ENCODE measurements around the gene FRAS1. TPM values are rescaled to one million over a fixed set of nuclear protein-coding genes. Genes with fewer than 3 reads are reported as not detected.

FRAS1 gene
- total and polyA plus RNA-seq, 12 donors, result 0.20 to 2.3 (median 0.84) TPM

DNA sequence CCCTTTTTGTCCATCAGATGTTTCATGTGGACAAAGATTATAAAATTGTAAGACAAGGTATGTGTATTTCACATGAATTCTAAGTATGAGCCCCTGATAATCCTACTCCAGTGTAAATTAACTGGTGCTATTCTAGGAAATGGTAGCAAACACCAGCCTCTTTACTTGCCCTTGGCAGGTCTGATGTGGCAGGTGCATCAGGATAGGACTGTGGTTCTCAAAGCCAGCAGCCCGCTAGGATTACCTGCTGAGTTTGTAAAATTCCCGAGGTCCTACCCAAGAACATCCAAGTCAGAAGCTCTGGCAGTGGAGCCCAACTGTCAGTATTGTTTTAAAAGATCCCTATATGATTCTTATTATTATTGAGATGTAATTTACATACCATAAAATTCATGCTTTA lies 320.4 kb downstream of the FRAS1 start:
- no peaks in the 10 kb centered on the region for H3K9me3 ChIP-seq (replicated peaks in 1 of 3)
- DNase-seq, result no peak
- 85 to 88% (median 87%) methylated on average over 2 of the region's 2 CpGs for WGBS, 4 donors
- no peaks in the 10 kb centered on the region for H3K27me3 ChIP-seq
- H3K27ac ChIP-seq, result no peak overlapping the region
- TF ChIP-seq POLR2A (IDR thresholded peaks at IDR 0.05), result no peak
- TF ChIP-seq, protein P1, sequence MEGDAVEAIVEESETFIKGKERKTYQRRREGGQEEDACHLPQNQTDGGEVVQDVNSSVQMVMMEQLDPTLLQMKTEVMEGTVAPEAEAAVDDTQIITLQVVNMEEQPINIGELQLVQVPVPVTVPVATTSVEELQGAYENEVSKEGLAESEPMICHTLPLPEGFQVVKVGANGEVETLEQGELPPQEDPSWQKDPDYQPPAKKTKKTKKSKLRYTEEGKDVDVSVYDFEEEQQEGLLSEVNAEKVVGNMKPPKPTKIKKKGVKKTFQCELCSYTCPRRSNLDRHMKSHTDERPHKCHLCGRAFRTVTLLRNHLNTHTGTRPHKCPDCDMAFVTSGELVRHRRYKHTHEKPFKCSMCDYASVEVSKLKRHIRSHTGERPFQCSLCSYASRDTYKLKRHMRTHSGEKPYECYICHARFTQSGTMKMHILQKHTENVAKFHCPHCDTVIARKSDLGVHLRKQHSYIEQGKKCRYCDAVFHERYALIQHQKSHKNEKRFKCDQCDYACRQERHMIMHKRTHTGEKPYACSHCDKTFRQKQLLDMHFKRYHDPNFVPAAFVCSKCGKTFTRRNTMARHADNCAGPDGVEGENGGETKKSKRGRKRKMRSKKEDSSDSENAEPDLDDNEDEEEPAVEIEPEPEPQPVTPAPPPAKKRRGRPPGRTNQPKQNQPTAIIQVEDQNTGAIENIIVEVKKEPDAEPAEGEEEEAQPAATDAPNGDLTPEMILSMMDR (IDR thresholded peaks at IDR 0.05), result no peak
- H3K4me3 ChIP-seq, result no peak overlapping the region
- intact Hi-C loops (cut with DNase I), result no loop called here
- H3K36me3 ChIP-seq (replicated peaks in 1 of 2), result no peaks in the 10 kb centered on the region
- H3K4me1 ChIP-seq (replicated peaks in 1 of 2), result no peaks in the 10 kb centered on the region

DNA sequence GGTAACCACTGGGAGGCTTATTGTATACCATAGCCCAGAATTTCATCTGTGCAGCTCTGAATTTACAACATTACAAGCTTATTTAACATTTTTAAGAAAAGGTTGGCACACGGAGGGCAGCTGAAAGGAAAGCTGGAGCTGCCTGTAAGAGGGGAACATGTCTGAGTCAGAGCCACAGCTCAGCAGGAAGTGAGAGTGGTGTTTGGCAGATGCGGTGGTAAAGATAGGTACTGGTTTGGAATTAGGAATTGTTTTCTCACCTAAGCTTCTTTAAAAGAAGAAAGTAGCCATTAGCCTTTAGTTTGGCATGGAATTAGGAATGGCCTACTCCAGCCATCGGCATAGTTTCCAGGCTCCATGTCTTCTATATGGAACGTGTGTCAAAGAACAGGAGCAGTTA lies 321.9 kb downstream of the FRAS1 start:
- TF ChIP-seq, protein P1 (IDR thresholded peaks at IDR 0.05), result no peak
- TF ChIP-seq POLR2A (IDR thresholded peaks at IDR 0.05), result no peak
- Histone ChIP-seq H3K4me1 (replicated peaks in 1 of 2) (no peaks in the 10 kb centered on the region), H3K4me3 (no peak overlapping the region), H3K27me3 (no peaks in the 10 kb centered on the region), H3K9me3 (replicated peaks in 1 of 3) (no peaks in the 10 kb centered on the region), H3K36me3 (replicated peaks in 1 of 2) (no peaks in the 10 kb centered on the region), H3K27ac (no peak overlapping the region)
- no peak for DNase-seq
- intact Hi-C loops (cut with DNase I), result no loop called here
- WGBS, 4 donors, result 71 to 86% (median 84%) methylated on average over 4 of the region's 4 CpGs

DNA sequence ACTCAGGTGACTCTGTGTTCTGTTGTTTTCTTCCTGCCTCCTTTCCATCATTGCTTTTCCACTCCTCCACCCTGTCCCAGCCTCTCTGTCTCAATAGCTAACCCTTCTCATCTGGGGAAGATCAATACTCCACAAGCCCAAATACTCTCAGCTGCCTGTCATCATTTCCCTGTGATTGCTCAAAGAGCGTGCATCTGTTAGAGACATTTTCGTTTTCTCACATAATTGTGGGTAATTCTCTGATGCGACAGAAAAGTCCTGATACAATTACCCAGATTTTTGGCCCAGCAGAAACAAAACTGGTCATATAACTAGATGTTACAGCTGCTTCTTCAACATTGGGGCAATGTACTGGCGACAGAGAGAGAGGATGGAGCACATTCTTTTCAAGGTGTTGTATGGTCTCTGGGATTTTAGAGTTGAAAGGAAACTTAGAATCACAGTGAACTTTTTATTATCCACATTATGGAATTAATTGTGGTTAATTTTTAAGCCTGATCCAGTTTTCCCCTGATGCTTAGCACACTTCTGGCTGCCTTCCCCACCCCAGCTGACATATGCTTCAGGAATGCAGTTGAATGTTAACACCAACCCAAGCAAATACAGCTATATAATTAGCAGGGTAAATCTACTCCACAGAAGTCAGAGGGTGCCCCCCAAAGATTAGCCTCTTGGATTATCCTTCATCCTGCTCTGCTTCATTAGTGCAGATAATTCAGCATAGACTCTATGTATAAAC lies 323.0 kb downstream of the FRAS1 start:
- 85 to 90% (median 89%) methylated on average over 4 of the region's 4 CpGs for WGBS, 4 donors
- no peak for TF ChIP-seq POLR2A (IDR thresholded peaks at IDR 0.05)
- TF ChIP-seq, protein P1 (IDR thresholded peaks at IDR 0.05), result no peak

DNA sequence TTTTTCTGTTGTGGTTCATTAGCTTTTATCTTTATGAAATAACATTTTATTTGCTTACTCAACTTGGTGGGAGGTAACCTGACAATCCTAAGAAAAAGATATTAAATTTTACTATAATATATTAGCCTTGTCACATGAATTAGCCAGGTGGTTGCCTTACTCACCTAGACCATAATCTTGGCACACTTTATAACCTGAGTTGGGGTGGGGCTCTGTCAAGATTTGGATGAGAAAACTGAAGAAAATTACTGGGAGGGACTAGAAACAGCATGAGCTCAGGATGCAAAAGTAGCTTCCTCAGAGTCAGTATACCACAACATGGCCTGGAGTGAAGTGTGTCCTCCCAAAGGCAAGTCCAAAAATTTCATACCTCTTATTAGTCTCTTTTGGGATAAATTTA lies 329.6 kb downstream of the FRAS1 start:
- H3K36me3 ChIP-seq (replicated peaks in 1 of 2), result no peaks in the 10 kb centered on the region
- H3K9me3 ChIP-seq (replicated peaks in 1 of 3), result no peaks in the 10 kb centered on the region
- TF ChIP-seq POLR2A (IDR thresholded peaks at IDR 0.05), result no peak
- TF ChIP-seq, protein P1 (IDR thresholded peaks at IDR 0.05), result no peak
- intact Hi-C loops (cut with DNase I), result no loop called here
- H3K27ac ChIP-seq, result no peak overlapping the region
- H3K4me3 ChIP-seq, result no peak overlapping the region
- no peaks in the 10 kb centered on the region for H3K27me3 ChIP-seq
- no peaks in the 10 kb centered on the region for H3K4me1 ChIP-seq (replicated peaks in 1 of 2)
- DNase-seq, result no peak

More for the DNA sequence above, 323.0 kb downstream of the FRAS1 start:
- H3K4me1 ChIP-seq (replicated peaks in 1 of 2), result no peaks in the 10 kb centered on the region
- DNase-seq, result no peak
- no peaks in the 10 kb centered on the region for H3K9me3 ChIP-seq (replicated peaks in 1 of 3)
- no peaks in the 10 kb centered on the region for H3K36me3 ChIP-seq (replicated peaks in 1 of 2)
- H3K27ac ChIP-seq, result no peak overlapping the region
- intact Hi-C loops (cut with DNase I), result no loop called here
- H3K4me3 ChIP-seq, result no peak overlapping the region
- no peaks in the 10 kb centered on the region for H3K27me3 ChIP-seq
